Activated naive CD8-positive, alpha-beta T cell treated with anti-CD3 and anti-CD28 coated beads, Interleukin-2, amount 10 ng/mL, durations not matched to agents 7 days and 5 days (primary cell): ENCODE results near the gene TMEM176A. TPM values are rescaled to one million over a fixed set of nuclear protein-coding genes. Genes with fewer than 3 reads are reported as not detected.
A peak's percentile ranks its signal among the peaks of the same experiment; 100 is the strongest.

Experiments
- ATAC-seq: fragments of 150-1000 bp; cut with Tn5 transposase; one replicate; pipeline ENCODE4 v1.10.0; 2021; ENCODE audit warnings: low read depth, moderate library complexity
- POLR2A ChIA-PET: fragments of 350-600 bp; sonication (Branson Sonifier 250); formaldehyde crosslinking; loops from one replicate; lab custom pipeline; 2021; ENCODE audit warnings: antibody characterized with exemption; lab: Charles Lee
- DNase-seq: peaks from one replicate; pipeline ENCODE4 v3.0.0; 2021
- H3K27ac Mint-ChIP-seq: one replicate; pipeline ENCODE4 v1.8.0; 2022; ENCODE audit warnings: mild to moderate bottlenecking, mixed read lengths
- H3K27me3 Mint-ChIP-seq: one replicate; pipeline ENCODE4 v1.8.0; 2022; ENCODE audit warnings: mild to moderate bottlenecking, moderate library complexity, mixed read lengths
- H3K36me3 Mint-ChIP-seq: one replicate; pipeline ENCODE4 v1.8.0; 2021; ENCODE audit warnings: mild to moderate bottlenecking, mixed read lengths
- H3K4me1 Mint-ChIP-seq: one replicate; pipeline ENCODE4 v1.8.0; 2021; ENCODE audit warnings: mixed read lengths
- H3K4me3 Mint-ChIP-seq: one replicate; pipeline ENCODE4 v1.8.0; 2022; ENCODE audit warnings: mild to moderate bottlenecking, moderate library complexity, mixed read lengths
- H3K9me3 Mint-ChIP-seq: one replicate; pipeline ENCODE4 v1.8.0; 2021; ENCODE audit warnings: mixed read lengths
- total RNA-seq, 2 experiments: library from RNA; stranded (reverse); gene quantifications; one replicate each; pipeline ENCODE4 v1.2.3, GENCODE V29; 2021

Gene TMEM176A
- total RNA-seq, 2 experiments from 2014 or later = 0.54 TPM; not detected in 1

DNA sequence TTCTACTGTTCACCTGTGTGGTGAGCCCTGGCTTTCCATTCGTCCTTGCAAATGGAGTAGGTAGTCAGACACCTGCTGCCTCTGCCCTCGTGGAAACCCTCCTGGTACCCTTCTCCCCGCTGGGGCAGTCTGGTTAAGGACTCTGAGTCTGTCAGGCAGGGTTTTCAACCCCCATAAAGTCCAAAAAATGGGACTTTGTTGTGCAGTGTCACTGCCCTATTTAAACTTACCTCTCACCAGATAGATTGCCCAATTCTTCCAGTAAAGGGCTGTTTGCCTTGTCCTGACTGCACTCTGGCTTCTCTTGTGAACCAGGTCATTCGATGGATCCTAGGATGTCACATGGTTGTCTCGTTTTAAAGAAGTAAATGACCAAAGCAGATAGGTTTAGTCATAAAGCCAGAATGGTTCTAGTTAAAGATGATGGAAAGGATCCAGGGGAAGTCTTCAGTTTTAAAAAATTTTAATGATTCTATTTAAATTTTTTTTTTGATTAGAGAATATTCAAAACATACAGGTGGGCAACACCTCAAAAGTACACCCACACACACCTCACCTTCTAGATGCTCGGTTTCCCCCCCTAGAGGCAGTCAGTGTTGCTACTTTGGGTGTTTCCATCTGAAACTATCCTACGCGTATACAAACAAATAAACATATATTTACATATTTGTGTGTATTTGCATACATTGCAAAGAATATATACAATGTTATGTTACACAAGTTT, 22.4 kb upstream of the TMEM176A start:
- ATAC-seq (no peak), DNase-seq (no peak)
- Mint-ChIP-seq H3K4me1 (no peaks in the 10 kb centered on the region), H3K4me3 (no peak overlapping the region), H3K27ac (no peak overlapping the region), H3K27me3 (peaks cover 13% of the 10 kb centered on the region), H3K36me3 (no peaks in the 10 kb centered on the region), H3K9me3 (no peaks in the 10 kb centered on the region)
- POLR2A ChIA-PET = no interaction called here

DNA sequence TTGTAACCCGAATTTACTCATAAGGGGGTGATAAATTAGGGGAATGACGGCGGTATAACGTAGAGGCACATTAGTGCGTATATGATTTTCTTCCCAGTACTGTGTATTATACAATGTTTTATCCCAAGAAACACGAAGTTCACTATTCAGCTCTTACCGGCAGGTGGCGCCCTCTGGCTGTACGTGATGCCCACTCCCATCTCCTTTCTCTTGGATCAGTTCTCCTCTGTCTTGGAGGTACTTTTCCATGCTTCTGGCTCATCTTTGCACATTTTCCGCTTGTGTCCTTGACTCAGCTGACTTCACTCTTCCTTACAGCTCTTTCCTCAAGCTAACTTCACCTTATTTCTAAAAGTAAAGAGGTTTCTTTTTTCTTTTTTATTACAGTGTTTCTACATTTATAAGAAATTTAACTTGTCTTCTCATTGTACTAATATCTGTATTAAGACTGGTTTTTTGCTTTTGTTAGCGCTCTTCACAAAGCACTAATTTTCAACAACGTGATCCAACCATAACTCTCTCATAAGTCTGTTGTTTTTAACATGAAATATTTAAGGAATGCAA, 21.7 kb upstream of the TMEM176A start:
- POLR2A ChIA-PET = no interaction called here
- H3K27ac Mint-ChIP-seq = no peak overlapping the region
- ATAC-seq (peak; percentile 58), DNase-seq (peak; percentile 74)
- peaks cover 15% of the 10 kb centered on the region for H3K27me3 Mint-ChIP-seq
- no peaks in the 10 kb centered on the region for H3K4me1 Mint-ChIP-seq
- no peaks in the 10 kb centered on the region for H3K36me3 Mint-ChIP-seq
- H3K4me3 Mint-ChIP-seq = no peak overlapping the region
- no peaks in the 10 kb centered on the region for H3K9me3 Mint-ChIP-seq

DNA sequence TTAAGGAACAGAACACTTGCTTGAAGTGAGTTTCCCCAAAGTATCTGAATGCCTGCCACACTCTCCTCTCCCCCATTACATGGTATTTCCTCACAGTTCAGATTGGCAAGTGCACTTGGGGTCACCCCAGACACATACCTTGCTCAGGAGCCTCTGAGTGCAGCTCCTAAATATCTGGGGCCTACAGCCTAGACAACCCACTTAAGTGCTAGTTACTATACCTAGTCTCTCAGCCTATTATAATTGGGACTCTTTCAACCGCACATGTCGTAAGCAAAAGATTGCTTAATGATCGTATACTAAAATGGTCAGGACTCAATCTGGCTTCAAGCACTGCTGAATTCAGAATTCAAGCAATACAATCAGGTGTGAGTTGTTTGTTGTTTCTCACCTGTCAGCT, 20.3 kb upstream of the TMEM176A start:
- Mint-ChIP-seq H3K9me3 (no peaks in the 10 kb centered on the region), H3K27me3 (peaks cover 15% of the 10 kb centered on the region), H3K4me3 (no peak overlapping the region), H3K27ac (no peak overlapping the region), H3K4me1 (no peaks in the 10 kb centered on the region), H3K36me3 (no peaks in the 10 kb centered on the region)
- no peak for DNase-seq
- POLR2A ChIA-PET = no interaction called here
- ATAC-seq = no peak

DNA sequence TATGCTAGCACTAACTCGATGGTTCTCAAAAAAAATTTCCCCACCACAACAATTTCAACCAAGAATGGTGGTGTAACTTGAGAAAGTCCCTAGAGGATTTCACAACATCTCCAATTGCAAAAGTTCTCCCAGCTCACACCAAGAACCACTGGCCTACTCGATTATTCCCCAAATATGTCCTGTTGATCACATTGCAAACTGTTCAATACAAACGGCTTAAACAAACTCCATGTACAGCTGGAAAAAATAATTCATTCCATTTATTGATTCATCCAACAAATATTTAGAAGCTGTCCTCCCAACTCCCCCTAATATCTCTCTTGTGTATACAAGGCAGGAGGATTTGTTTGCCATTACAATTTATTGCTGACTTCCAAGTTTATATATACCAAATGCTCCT, 19.5 kb upstream of the TMEM176A start:
- POLR2A ChIA-PET = no interaction called here
- H3K36me3 Mint-ChIP-seq = no peaks in the 10 kb centered on the region

DNA sequence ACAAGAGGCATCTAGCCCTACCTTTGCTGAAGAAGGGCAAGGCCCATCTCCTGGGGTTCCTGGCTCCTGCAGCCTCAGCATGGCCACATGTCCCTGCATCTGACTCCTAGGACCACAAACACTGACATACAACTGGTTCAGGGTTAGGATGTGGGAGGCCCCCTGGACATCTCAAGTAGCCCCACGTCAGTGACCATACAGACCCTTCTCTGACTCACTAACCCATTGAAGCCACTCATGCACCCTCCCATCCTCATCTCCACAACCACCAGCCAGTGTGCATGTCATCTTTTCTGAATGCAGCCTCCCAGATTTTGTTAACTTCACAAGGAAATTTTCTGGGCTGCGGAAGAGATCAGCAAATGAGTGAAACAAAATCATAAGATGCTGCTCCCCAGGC, 18.6 kb upstream of the TMEM176A start:
- no peak for ATAC-seq
- H3K27ac Mint-ChIP-seq = no peak overlapping the region

More for the DNA sequence above, 19.5 kb upstream of the TMEM176A start:
- no peaks in the 10 kb centered on the region for H3K9me3 Mint-ChIP-seq
- DNase-seq (no peak), ATAC-seq (no peak)
- no peak overlapping the region for H3K27ac Mint-ChIP-seq
- H3K4me3 Mint-ChIP-seq = no peak overlapping the region
- H3K4me1 Mint-ChIP-seq = no peaks in the 10 kb centered on the region
- peaks cover 21% of the 10 kb centered on the region for H3K27me3 Mint-ChIP-seq

DNA sequence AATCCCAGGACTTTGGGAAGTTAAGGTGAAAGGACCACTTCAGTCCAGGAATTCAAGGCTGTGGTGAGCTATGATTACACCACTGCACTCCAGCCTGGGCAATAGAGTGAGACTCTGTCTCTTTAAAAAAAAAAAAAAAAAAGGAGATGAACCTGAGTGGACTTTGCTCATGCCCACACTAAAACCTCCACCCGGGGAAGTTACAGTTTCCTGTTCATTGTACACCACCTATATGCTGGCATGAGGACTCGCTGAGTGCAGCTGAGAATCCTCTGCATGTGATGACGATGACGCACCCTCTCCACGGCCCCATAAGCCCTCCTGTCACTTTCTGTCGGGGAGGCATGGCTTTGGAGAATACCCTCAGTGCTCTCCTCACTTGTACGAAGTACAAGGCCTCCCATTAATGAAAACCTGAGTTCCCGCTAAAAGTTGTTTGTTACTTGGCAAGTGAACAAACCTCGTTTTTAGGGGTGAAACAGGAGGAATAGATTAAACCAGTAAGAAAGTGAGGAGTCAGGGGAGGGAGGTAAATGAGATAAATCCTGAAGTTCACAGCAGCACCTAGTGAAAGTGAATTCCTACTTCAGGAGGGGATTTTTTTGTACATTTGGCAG, 16.3 kb upstream of the TMEM176A start:
- POLR2A ChIA-PET = no interaction called here

More for the DNA sequence above, 18.6 kb upstream of the TMEM176A start:
- H3K36me3 Mint-ChIP-seq = no peaks in the 10 kb centered on the region
- POLR2A ChIA-PET = no interaction called here
- H3K27me3 Mint-ChIP-seq = peaks cover 24% of the 10 kb centered on the region
- H3K9me3 Mint-ChIP-seq = no peaks in the 10 kb centered on the region
- no peak overlapping the region for H3K4me3 Mint-ChIP-seq
- no peak for DNase-seq
- H3K4me1 Mint-ChIP-seq = no peaks in the 10 kb centered on the region

DNA sequence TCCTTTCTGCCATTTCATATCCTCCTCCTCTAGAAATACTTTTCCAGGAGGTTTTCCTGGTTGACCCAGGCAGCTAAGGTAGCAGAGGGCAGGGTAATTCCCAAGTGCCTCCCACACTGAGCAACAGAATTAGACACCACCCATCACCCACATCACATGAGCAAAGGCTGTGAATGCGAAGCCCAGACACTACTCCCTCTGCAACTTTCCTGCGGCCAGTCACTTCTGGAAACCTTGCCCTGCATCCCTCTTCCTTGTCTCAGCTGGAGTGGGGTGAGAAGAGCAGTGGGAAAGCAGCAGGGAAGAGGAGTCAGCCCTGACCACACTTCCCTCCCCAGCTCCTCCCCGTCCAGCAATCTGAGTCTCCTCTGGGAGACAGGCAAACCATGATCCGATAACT, 15.6 kb upstream of the TMEM176A start:
- ATAC-seq = no peak
- H3K4me1 Mint-ChIP-seq = peaks cover 2% of the 10 kb centered on the region
- H3K9me3 Mint-ChIP-seq = no peaks in the 10 kb centered on the region
- no peak overlapping the region for H3K27ac Mint-ChIP-seq
- no peaks in the 10 kb centered on the region for H3K36me3 Mint-ChIP-seq
- POLR2A ChIA-PET = no interaction called here
- no peak overlapping the region for H3K4me3 Mint-ChIP-seq
- DNase-seq = no peak
- peaks cover 35% of the 10 kb centered on the region for H3K27me3 Mint-ChIP-seq

More for the DNA sequence above, 16.3 kb upstream of the TMEM176A start:
- no peak for DNase-seq
- H3K27ac Mint-ChIP-seq = no peak overlapping the region
- peaks cover 2% of the 10 kb centered on the region for H3K4me1 Mint-ChIP-seq
- no peak overlapping the region for H3K4me3 Mint-ChIP-seq
- no peaks in the 10 kb centered on the region for H3K9me3 Mint-ChIP-seq
- no peaks in the 10 kb centered on the region for H3K36me3 Mint-ChIP-seq
- no peak for ATAC-seq
- peaks cover 35% of the 10 kb centered on the region for H3K27me3 Mint-ChIP-seq

DNA sequence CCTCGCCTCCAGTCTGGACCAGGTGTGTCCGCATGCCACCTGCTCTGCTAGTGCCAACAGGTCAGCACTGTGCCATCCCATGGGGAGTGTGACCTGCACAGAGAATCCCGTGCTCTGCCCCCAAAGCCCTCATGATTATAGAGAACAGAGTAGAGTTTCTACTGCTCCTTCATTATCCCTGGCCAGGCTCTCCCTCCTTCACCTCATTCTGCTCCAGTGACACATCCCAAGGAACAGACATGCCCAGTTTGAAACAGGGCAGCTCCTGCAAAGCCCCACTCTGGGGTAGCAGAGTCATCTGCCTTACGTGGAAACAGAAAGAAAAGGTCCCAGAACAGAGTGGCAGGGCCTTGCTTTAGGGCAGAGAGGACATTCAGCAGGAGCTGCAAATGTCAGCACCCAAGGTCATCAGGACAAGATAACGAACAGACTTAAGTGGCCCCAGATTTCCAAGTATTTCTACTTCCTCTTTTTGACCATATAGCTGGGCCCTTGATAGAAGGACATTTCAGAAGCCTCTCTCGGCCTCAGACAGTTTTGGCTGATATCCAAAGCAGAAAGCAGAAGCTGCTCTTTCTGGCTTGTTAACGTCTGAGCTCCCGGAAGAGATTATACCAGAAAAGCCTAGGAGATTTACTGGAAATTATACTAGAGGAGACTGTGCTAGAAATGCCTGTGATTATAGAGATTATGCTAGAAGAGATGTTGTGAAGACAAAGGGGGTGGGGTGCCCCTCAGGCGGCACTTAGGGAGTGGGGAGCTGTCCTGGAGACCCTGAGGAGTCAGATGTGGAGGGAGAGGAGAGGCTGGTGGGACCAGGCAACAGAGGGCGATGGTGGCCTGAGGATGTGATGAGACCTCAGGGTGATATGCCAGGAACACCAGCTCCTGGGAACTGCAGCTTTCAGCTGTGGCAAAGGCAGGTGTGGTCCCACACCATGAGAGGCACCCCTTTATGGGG, 13.0 kb upstream of the TMEM176A start:
- Mint-ChIP-seq H3K36me3 (no peaks in the 10 kb centered on the region), H3K4me3 (no peak overlapping the region), H3K4me1 (peaks cover 2% of the 10 kb centered on the region), H3K9me3 (no peaks in the 10 kb centered on the region), H3K27ac (no peak overlapping the region), H3K27me3 (peaks cover 32% of the 10 kb centered on the region)
- POLR2A ChIA-PET = interaction anchor here (0.6 kb wide), 1 partner anchor 361 kb away, joined by 3 read pairs; no protein-coding TSS in a partner anchor
- DNase-seq (no peak), ATAC-seq (no peak)

DNA sequence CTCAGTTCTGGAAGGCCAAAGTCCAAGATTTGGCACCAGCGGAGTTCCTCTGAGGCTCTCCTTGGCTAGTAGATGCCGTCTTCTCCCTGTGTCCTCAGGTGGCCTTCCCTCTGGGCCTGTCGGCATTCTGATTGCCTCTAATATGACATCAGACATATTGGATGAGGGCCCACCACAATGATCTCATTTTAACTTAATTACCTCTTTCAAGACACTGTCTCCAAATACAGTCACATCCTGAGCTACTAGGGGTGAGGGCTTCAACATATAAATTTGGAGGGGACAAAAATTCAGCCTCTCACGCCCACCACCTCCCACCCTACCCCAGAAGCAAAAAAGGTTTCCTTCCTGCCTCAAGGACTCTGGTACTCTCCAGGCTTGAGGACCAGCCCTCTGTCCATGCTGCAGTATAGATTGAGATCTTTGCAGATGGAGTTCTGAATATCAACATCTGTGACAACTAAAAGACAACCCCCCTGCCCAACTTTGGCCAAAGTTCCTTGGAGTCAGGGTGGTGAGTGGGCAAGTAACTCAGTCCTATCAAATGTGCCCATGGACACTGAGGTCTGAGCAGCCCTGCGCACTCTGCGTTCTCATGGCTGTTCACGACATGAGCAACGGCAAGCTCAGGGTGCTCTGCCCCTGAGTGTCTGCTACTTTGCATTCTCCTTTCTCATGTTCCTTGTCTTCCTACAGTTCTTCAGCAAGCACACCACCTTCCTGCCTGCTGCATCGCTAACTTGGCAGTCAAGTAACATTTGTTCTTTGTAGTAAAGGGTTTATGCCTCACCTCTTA, 11.9 kb upstream of the TMEM176A start:
- POLR2A ChIA-PET = no interaction called here
- Mint-ChIP-seq H3K27me3 (peaks cover 31% of the 10 kb centered on the region), H3K9me3 (no peaks in the 10 kb centered on the region), H3K4me1 (peaks cover 2% of the 10 kb centered on the region), H3K27ac (no peak overlapping the region), H3K4me3 (no peak overlapping the region), H3K36me3 (no peaks in the 10 kb centered on the region)
- ATAC-seq (no peak), DNase-seq (no peak)

DNA sequence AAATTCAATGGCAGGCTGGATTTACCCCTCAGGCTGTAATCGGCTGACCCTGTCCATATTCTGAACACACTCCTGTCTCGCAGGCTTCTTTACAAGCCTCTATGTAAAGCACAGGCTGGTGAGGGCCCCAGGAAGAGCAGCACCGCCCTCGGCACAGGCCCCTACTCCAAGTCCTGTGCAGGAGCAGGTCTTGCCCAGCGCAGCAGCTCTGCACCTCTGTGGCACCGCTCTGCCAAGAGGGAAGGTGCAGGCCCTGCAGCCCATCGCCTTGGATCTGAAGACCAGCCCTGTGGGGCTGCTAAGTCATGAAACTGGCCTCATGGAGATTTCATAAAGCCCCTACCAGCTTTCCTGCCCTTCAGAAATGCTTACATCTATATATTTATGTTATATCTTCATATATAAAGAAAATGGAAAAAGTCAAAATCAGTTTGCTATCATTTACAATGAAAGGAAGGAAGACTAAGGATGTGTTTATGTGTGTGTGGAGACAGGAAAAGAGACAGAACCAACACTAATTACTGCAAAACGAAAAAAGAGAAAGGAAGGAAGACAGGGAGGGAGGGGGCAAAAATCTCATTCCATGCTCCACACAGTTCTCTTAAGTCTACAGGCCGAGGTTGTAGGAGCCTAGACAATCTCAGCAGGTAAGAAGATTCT, 10.0 kb upstream of the TMEM176A start:
- Mint-ChIP-seq H3K36me3 (no peaks in the 10 kb centered on the region), H3K9me3 (no peaks in the 10 kb centered on the region), H3K4me3 (no peak overlapping the region), H3K4me1 (peaks cover 2% of the 10 kb centered on the region), H3K27me3 (peaks cover 21% of the 10 kb centered on the region), H3K27ac (no peak overlapping the region)
- DNase-seq (no peak), ATAC-seq (no peak)
- POLR2A ChIA-PET = no interaction called here

DNA sequence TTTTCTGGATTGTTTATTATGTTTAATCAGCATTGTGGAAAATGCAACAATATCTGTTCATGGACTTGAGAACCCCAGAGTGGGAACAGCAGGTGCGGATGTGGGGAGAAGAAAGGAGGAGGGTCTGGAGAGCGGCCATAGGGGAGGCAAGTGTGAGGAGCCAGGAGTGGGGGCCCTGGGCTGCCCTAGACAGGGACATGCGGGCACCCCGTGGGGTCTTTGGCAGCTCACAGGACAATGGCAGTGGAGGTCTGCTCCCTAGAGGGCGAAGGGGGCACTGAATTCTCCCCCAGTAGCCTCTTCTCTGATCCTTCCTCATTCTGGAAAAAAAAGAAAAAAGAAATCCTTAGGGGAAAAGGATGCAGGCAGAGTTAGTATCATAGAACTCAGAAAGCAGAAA, 9.3 kb upstream of the TMEM176A start:
- H3K27me3 Mint-ChIP-seq = peaks cover 17% of the 10 kb centered on the region
- POLR2A ChIA-PET = no interaction called here
- no peaks in the 10 kb centered on the region for H3K36me3 Mint-ChIP-seq
- H3K9me3 Mint-ChIP-seq = no peaks in the 10 kb centered on the region
- H3K4me1 Mint-ChIP-seq = peaks cover 2% of the 10 kb centered on the region
- DNase-seq = no peak
- no peak for ATAC-seq
- no peak overlapping the region for H3K27ac Mint-ChIP-seq
- no peak overlapping the region for H3K4me3 Mint-ChIP-seq

DNA sequence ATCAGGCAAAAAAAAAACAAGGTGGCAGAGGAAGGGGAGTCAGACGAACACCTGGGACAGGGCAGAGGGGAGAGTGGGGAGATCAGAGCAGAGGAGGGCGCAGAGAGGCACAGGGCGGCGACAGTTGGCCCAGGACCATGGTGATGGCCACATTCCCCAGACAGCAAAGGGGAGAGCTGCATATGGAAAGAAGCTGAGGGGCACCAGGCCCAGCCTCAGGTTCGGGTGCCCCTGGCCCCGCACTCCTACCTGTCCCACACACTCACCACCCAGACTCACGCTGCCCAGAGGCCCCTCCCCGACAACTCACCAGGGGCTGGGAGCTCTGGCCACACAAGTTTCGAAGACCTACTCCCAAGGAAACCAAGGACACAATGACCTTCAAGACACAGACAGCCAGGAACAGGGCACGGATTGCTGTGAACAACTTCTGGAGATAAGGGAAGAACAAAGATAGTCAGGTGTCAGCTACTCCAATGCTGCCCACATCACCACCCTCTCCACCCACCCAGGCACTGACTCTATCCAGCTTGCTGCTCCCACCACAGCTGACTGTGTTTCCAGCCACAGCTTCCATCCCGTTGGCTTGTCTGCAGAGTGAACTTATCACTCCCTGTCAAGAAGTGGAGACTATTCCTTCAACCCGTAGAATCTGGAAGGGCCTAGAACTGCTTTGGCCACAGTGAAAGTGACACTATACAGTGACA, 8.7 kb upstream of the TMEM176A start:
- Mint-ChIP-seq H3K27ac (no peak overlapping the region), H3K36me3 (no peaks in the 10 kb centered on the region), H3K27me3 (peaks cover 18% of the 10 kb centered on the region), H3K9me3 (no peaks in the 10 kb centered on the region), H3K4me3 (no peak overlapping the region), H3K4me1 (peaks cover 2% of the 10 kb centered on the region)
- DNase-seq (no peak), ATAC-seq (no peak)
- POLR2A ChIA-PET = no interaction called here
